ENCODE results near the gene LHFPL3.

DNA sequence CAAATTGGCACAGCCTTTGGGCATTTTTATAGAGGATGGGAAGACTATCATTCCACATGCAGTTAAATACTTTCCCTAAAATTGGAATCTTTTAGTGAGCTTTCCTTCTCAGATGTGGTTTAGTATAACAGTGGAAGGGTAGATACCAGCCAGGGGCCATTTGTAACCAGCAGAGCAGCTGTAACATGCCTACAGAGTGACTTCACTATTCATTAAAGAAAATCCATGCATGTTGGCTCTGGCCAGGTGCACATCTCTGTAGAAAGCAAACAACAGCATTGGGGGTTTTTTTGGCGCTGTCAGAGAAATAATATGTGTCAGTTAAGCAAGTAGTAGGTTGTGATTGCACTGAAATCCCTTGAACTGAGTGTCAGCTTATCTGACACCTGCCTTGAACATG is 115.6 kb downstream of the LHFPL3 start:
- TF ChIP-seq POLR2A (IDR thresholded peaks at IDR 0.05) = no peak
- TF ChIP-seq, protein P1, sequence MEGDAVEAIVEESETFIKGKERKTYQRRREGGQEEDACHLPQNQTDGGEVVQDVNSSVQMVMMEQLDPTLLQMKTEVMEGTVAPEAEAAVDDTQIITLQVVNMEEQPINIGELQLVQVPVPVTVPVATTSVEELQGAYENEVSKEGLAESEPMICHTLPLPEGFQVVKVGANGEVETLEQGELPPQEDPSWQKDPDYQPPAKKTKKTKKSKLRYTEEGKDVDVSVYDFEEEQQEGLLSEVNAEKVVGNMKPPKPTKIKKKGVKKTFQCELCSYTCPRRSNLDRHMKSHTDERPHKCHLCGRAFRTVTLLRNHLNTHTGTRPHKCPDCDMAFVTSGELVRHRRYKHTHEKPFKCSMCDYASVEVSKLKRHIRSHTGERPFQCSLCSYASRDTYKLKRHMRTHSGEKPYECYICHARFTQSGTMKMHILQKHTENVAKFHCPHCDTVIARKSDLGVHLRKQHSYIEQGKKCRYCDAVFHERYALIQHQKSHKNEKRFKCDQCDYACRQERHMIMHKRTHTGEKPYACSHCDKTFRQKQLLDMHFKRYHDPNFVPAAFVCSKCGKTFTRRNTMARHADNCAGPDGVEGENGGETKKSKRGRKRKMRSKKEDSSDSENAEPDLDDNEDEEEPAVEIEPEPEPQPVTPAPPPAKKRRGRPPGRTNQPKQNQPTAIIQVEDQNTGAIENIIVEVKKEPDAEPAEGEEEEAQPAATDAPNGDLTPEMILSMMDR (IDR thresholded peaks at IDR 0.05) = no peak
- no peak for TF ChIP-seq EP300 (IDR thresholded peaks at IDR 0.05)
